K562 (cell line): Measurements from ENCODE around the gene CARS2. TPM values are rescaled to one million over a fixed set of nuclear protein-coding genes. Genes with fewer than 3 reads are reported as not detected.
"Not testable (repeated sequence)": the region's sequence is repeated elsewhere in the genome, so short reads cannot be mapped to it uniquely, and the experiment has no call there.

Source experiments
- ATAC-seq: fragments of 200-7000 bp; cut with Tn5 transposase; 3 replicates; pipeline ENCODE4 v1.9.1; 2020; ENCODE audit warnings: moderate library complexity
- BruUV-seq: library from RNA; stranded (reverse); fragments of 400-500 nt; replicated peaks from 2 replicates; lab custom pipeline; 2021; lab: Mats Ljungman, UMichigan
- CTCF ChIA-PET: fragments of 300-600 bp; formaldehyde crosslinking; extraction: SDS; loops from one replicate; lab custom pipeline; 2021; ENCODE audit warnings: low intra/inter-chr PET ratio; lab: Yijun Ruan, JAX
- POLR2A ChIA-PET: fragments of 300-600, 350-650 bp; sonication (Branson Sonifier 250); formaldehyde crosslinking; extraction: SDS; loops from one replicate; lab custom pipeline; 2021; ENCODE audit warnings: antibody characterized with exemption, inconsistent platforms; lab: Yijun Ruan, JAX
- DNase-seq, 4 experiments: peaks; one replicate each; pipeline versions ENCODE4 v3.0.0 to v3.0.0-alpha.2; 2011 to 2018; ENCODE audit warnings: low spot score in 3 of 4, mixed read lengths in 3 of 4; ENCODE audit errors: extremely low read depth in 1 of 4
- FAIRE-seq: peaks from 2 replicates; lab custom pipeline; 2011; peaks lifted over from hg19 to GRCh38; lab: Jason Lieb, UNC
- H2AFZ ChIP-seq: 2 replicates; pipeline ENCODE4 v1.6.0; 2011; ENCODE audit warnings: low read depth, low read length, control low read depth, inconsistent platforms
- H3K27ac ChIP-seq: fragments of 200-600 bp; 3 replicates; pipeline ENCODE4 v1.8.0; 2011; ENCODE audit warnings: low read depth, mild to moderate bottlenecking, control low read depth, inconsistent platforms, low read length, moderate library complexity, mixed read lengths; ENCODE audit errors: extremely low read depth
- H3K27me3 ChIP-seq, 2 experiments: fragments of 300-600 bp in 1 of 2; 2 replicates in 1 of 2; 3 replicates in 1 of 2; pipeline versions ENCODE4 v1.6.0 to v1.8.0; 2011; ENCODE audit warnings: inconsistent platforms in 2 of 2, low read length in 2 of 2, mild to moderate bottlenecking in 1 of 2, mixed read lengths in 1 of 2, moderate library complexity in 1 of 2; ENCODE audit not compliant: control insufficient read depth in 2 of 2, insufficient read depth in 2 of 2
- H3K36me3 ChIP-seq: fragments of 300-600 bp; 3 replicates; pipeline ENCODE4 v1.8.0; 2011; ENCODE audit warnings: mild to moderate bottlenecking, low read length, inconsistent platforms; ENCODE audit not compliant: control insufficient read depth, insufficient read depth
- H3K4me1 ChIP-seq, 2 experiments: fragments of 200-600 bp in 1 of 2; replicated peaks in 1 of 2; 2 replicates in 1 of 2; 3 replicates in 1 of 2; pipeline versions ENCODE4 v1.5.1 to v1.8.0; 2011; ENCODE audit warnings: inconsistent platforms in 2 of 2, low read length in 2 of 2, mild to moderate bottlenecking in 1 of 2, mixed read lengths in 1 of 2, moderate library complexity in 1 of 2; ENCODE audit not compliant: control insufficient read depth in 2 of 2, insufficient read depth in 2 of 2
- H3K4me2 ChIP-seq: 2 replicates; pipeline ENCODE4 v1.6.1; 2011; ENCODE audit warnings: low read length, control low read depth, inconsistent platforms, mixed read lengths; ENCODE audit not compliant: insufficient read depth
- H3K4me3 ChIP-seq: fragments of 200-600 bp; sonication (generic), shearing (Covaris generic); 2 replicates; pipeline ENCODE4 v1.5.1; 2016; ENCODE audit warnings: control low read depth, inconsistent platforms
- H3K79me2 ChIP-seq: fragments of 200-600 bp; 3 replicates; pipeline ENCODE4 v1.8.0; 2011; ENCODE audit warnings: low read length, inconsistent platforms; ENCODE audit not compliant: control insufficient read depth, insufficient read depth
- H3K9ac ChIP-seq, 2 experiments: 2 replicates each; pipeline versions ENCODE4 v1.6.0 to v1.6.1; 2011; ENCODE audit warnings: low read depth in 2 of 2, low read length in 2 of 2, control low read depth in 1 of 2, inconsistent platforms in 1 of 2, mild to moderate bottlenecking in 1 of 2, mixed read lengths in 1 of 2; ENCODE audit not compliant: insufficient read depth in 1 of 2
- H3K9me1 ChIP-seq: one replicate; pipeline ENCODE4 v1.6.0; 2011; ENCODE audit warnings: inconsistent platforms, mild to moderate bottlenecking, low read length, moderate library complexity; ENCODE audit not compliant: control insufficient read depth, insufficient read depth
- H3K9me3 ChIP-seq: replicated peaks from 2 replicates; pipeline ENCODE4 v1.5.1; 2011; ENCODE audit warnings: low read depth, low read length, inconsistent platforms; ENCODE audit not compliant: control insufficient read depth, insufficient read depth
- H4K20me1 ChIP-seq: replicated peaks from 2 replicates; pipeline ENCODE4 v1.6.1; 2011; ENCODE audit warnings: low read length, inconsistent platforms, mixed read lengths; ENCODE audit not compliant: control insufficient read depth, insufficient read depth
- DACH1 ChIP-seq: fragments of 450-650 bp; IDR thresholded peaks from 2 replicates; pipeline ENCODE4 v1.6.1; 2018; ENCODE audit not compliant: partially characterized antibody
- ELF2 ChIP-seq: fragments of 250-450 bp; sonication (Bioruptor Pico); IDR thresholded peaks from 2 replicates; pipeline ENCODE4 v1.5.0; 2021; ENCODE audit warnings: mild to moderate bottlenecking
- ELF4 ChIP-seq: fragments of 450-650 bp; formaldehyde crosslinking; IDR thresholded peaks from 2 replicates; pipeline ENCODE4 v1.4.0; 2022; ENCODE audit warnings: missing genetic modification characterization
- ESRRA ChIP-seq: fragments of 450-650 bp; IDR thresholded peaks from 2 replicates; pipeline ENCODE4 v1.6.1; 2014; ENCODE audit warnings: low read depth, mild to moderate bottlenecking, moderate library complexity, borderline replicate concordance
- ETS2 ChIP-seq: IDR thresholded peaks from 2 replicates; pipeline ENCODE4 v1.6.1; 2016; ENCODE audit warnings: borderline replicate concordance, missing genetic modification characterization, mild to moderate bottlenecking, moderate library complexity, missing compliant biosample characterization; ENCODE audit not compliant: poor library complexity, severe bottlenecking
- FOXK2 ChIP-seq, 2 experiments: fragments of 450-650 bp; IDR thresholded peaks in 1 of 2; conservative IDR thresholded peaks in 1 of 2; 2 replicates each; pipeline ENCODE4 v1.6.1; 2016; ENCODE audit warnings: low read depth in 2 of 2, mild to moderate bottlenecking in 1 of 2
- HDAC8 ChIP-seq: fragments of 450-650 bp; IDR thresholded peaks from 2 replicates; pipeline ENCODE4 v1.6.1; 2016; ENCODE audit warnings: mild to moderate bottlenecking, missing genetic modification characterization, moderate library complexity, missing compliant biosample characterization
- HNRNPUL1 ChIP-seq: fragments of 200-400 bp; formaldehyde crosslinking; IDR thresholded peaks from 2 replicates; pipeline ENCODE4 v1.6.1; 2017; ENCODE audit warnings: low read length
- ILK ChIP-seq: fragments of 450-650 bp; IDR thresholded peaks from 2 replicates; pipeline ENCODE4 v1.6.1; 2016; ENCODE audit warnings: missing genetic modification characterization, low read depth, mild to moderate bottlenecking, missing compliant biosample characterization, moderate library complexity, borderline replicate concordance
- L3MBTL2 ChIP-seq: fragments of 450-650 bp; IDR thresholded peaks from 2 replicates; pipeline ENCODE4 v1.6.1; 2016; ENCODE audit warnings: mild to moderate bottlenecking, moderate library complexity
- POLR2B ChIP-seq: fragments of 450-650 bp; IDR thresholded peaks from 2 replicates; pipeline ENCODE4 v1.6.1; 2018; ENCODE audit warnings: low read depth; ENCODE audit not compliant: partially characterized antibody
- ZNF217 ChIP-seq: sonication (generic); formaldehyde crosslinking; IDR thresholded peaks from 2 replicates; pipeline ENCODE4 v1.8.0; 2022; ENCODE audit warnings: mild to moderate bottlenecking, missing genetic modification reagents
- ZNF316 ChIP-seq: fragments of 450-650 bp; IDR thresholded peaks from 2 replicates; pipeline ENCODE4 v1.6.1; 2016
- WGBS: fragments of 100-300 bp; shearing (Covaris generic); methylation state at CpG from one replicate; pipeline ENCODE4 v1.1.6; 2016; ENCODE audit warnings: low coverage, mixed read lengths; ENCODE audit not compliant: insufficient coverage; ENCODE audit errors: missing lambda C conversion rate; 5-methylcytosine and 5-hydroxymethylcytosine counted together
- in situ Hi-C: fragments of 300-500 bp; cut with MboI; formaldehyde crosslinking; loops from 4 replicates; pipeline ENCODE4 v1.15.0; 2018; ENCODE audit warnings: inconsistent platforms, mixed read lengths
- intact Hi-C: fragments of 100-400 bp; cut with micrococcal nuclease; formaldehyde crosslinking; loops from 2 replicates; pipeline ENCODE4 v1.14.2; 2022
- polyA plus RNA-seq, 8 experiments: library from polyadenylated mRNA; depleted of rRNA in 4 of 8; stranded (reverse) in 5 of 8; unstranded in 3 of 8; fragments of >200 nt; fragmentation: Nextera tagmentation in 2 of 8; fragmentation: Illumina TruSeq in 1 of 8; extraction: Ambion mirVana in 2 of 8; extraction: Trizol in 1 of 8; gene quantifications; 2 replicates each; pipeline versions ENCODE4 v1.2.1 to v1.2.3, GENCODE V29; 2011 to 2014; ENCODE audit warnings: inconsistent platforms in 1 of 8, missing spikeins in 1 of 8
- total RNA-seq, 7 experiments: library from RNA; depleted of rRNA in 6 of 7; stranded (reverse); fragments of >200 nt in 6 of 7; fragmentation: Illumina TruSeq in 2 of 7; extraction: Trizol in 2 of 7; gene quantifications; 2 replicates each; pipeline versions ENCODE4 v1.2.1 to v1.2.3, GENCODE V29; 2011 to 2021; ENCODE audit warnings: low replicate concordance in 1 of 7
- TF ChIP-seq, protein P1 (sequence below): fragments of 450-650 bp; IDR thresholded peaks from 2 replicates; pipeline ENCODE4 v1.6.1; 2016; ENCODE audit warnings: antibody characterized with exemption
- TF ChIP-seq, protein P2 (sequence below): fragments of 450-650 bp; formaldehyde crosslinking; IDR thresholded peaks from 2 replicates; pipeline ENCODE4 v1.4.0; 2020; ENCODE audit warnings: mild to moderate bottlenecking, moderate library complexity

CARS2 gene
- total and polyA plus RNA-seq, 9 of the 15 experiments (the other 6 are each of a cell fraction or from before 2014, with no cell fraction given), result 1.7 to 37.4 (median 30.5) TPM

DNA sequence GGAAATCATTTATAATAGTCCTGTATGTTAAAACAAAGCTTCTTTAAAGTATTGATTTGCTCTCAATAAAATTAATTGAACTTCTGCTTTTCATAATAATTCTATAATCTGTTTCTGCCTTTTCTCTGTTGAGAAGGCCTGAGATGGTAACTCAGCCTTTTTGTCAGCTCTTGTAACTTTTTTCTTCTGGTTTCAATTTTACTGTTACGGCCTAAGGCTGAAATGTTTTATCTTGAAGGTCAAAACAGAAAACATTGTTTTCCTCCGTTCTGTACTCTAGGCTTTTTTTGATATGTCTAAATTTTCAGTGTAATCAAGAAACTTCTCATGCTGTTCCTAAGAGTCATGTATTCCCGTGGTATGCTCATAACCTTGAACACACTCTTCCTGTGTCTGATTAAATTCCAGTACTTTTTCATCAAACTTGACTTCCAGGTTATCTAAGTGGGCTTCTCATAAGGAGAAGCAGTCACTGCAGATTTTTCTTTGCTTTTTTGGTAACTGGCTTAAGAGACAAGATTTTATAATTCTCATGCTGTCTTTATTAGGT lies 98.2 kb downstream of the CARS2 start:
- no TSS peak for BruUV-seq
- Histone ChIP-seq H3K9me3 (no peaks in the 10 kb centered on the region), H3K79me2 (no peaks in the 10 kb centered on the region), H4K20me1 (no peaks in the 10 kb centered on the region), H3K27me3 (no peaks in the 10 kb centered on the region), H3K4me2 (no peak overlapping the region), H2AFZ (peak overlapping the region; percentile 40; the same call in 1 of the 2 replicates), H3K9ac (no peak overlapping the region), H3K27ac (no peak overlapping the region), H3K36me3 (no peaks in the 10 kb centered on the region), H3K4me3 (no peak overlapping the region), H3K9me1 (no peaks in the 10 kb centered on the region), H3K4me1 (no peaks in the 10 kb centered on the region; a peak in 1 of 5 replicates)
- in situ Hi-C loops (no loop called here), intact Hi-C loops (no loop called here)
- 48% methylated on average over 3 of the region's 3 CpGs for WGBS
- FAIRE-seq (no peak), ATAC-seq (no peak), DNase-seq (no peak)
- TF ChIP-seq ELF2 (no peak), POLR2B (no peak), DACH1 (no peak), ILK (no peak), ESRRA (no peak), HDAC8 (no peak), FOXK2 (conservative IDR thresholded peaks at IDR 0.05 in 1 of 2, IDR thresholded peaks at IDR 0.05 in 1 of 2; ENCODE audit: low read depth in 2 of 2) (no peak), L3MBTL2 (no peak), ZNF316 (no peak), ELF4 (CRISPR knock-in tag) (no peak), HNRNPUL1 (no peak), ETS2 (no peak), ZNF217 (CRISPR knock-in tag) (no peak)
- TF ChIP-seq, protein P1, sequence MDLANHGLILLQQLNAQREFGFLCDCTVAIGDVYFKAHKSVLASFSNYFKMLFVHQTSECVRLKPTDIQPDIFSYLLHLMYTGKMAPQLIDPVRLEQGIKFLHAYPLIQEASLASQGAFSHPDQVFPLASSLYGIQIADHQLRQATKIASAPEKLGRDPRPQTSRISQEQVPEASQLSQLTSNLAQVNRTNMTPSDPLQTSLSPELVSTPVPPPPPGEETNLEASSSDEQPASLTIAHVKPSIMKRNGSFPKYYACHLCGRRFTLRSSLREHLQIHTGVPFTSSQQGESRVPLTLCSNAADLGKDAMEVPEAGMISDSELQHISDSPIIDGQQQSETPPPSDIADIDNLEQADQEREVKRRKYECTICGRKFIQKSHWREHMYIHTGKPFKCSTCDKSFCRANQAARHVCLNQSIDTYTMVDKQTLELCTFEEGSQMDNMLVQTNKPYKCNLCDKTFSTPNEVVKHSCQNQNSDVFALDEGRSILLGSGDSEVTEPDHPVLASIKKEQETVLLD, result no peak
- TF ChIP-seq, protein P2, sequence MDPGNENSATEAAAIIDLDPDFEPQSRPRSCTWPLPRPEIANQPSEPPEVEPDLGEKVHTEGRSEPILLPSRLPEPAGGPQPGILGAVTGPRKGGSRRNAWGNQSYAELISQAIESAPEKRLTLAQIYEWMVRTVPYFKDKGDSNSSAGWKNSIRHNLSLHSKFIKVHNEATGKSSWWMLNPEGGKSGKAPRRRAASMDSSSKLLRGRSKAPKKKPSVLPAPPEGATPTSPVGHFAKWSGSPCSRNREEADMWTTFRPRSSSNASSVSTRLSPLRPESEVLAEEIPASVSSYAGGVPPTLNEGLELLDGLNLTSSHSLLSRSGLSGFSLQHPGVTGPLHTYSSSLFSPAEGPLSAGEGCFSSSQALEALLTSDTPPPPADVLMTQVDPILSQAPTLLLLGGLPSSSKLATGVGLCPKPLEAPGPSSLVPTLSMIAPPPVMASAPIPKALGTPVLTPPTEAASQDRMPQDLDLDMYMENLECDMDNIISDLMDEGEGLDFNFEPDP (CRISPR knock-in tag), result no peak
- ChIA-PET CTCF (no interaction called here), POLR2A (no interaction called here)

DNA sequence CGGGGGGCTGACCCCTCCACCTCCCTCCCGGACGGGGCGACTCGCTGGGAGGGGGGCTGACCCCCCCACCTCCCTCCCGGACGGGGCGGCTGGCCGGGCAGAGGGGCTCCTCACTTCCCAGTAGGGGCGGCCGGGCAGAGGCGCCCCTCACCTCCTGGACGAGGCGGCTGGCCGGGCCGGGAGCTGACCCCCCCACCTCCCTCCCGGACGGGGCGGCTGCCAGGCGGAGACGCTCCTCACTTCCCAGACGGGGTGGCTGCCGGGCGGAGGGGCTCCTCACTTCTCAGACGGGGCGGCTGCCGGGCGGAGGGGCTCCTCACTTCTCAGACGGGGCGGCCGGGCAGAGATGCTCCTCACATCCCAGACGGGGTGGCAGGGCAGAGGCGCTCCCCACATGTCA lies 99.6 kb downstream of the CARS2 start:
- H3K4me3 ChIP-seq, H2AFZ ChIP-seq, H3K9me1 ChIP-seq, H3K4me2 ChIP-seq, H3K27me3 ChIP-seq, DNase-seq, H3K4me1 ChIP-seq, H4K20me1 ChIP-seq, ATAC-seq, FAIRE-seq, H3K27ac ChIP-seq, H3K79me2 ChIP-seq, in situ Hi-C loops, intact Hi-C loops, H3K9ac ChIP-seq, BruUV-seq, H3K36me3 ChIP-seq, CTCF ChIA-PET, H3K9me3 ChIP-seq: not testable (repeated sequence)
- POLR2A ChIA-PET, result interaction anchor here (0.6 kb wide), 1 partner anchor 11 kb away, joined by 4 read pairs; no protein-coding TSS in a partner anchor
- 100% methylated on average over 2 of the region's 33 CpGs for WGBS
